K562 (cell line): ENCODE results near the gene SMIM30. TPM values are rescaled to one million over a fixed set of nuclear protein-coding genes. Genes with fewer than 3 reads are reported as not detected.

Experiments used
- ATAC-seq: fragments of 200-7000 bp; cut with Tn5 transposase; 3 replicates; pipeline ENCODE4 v1.9.1; 2020; ENCODE audit warnings: moderate library complexity
- BruUV-seq: library from RNA; stranded (reverse); fragments of 400-500 nt; replicated peaks from 2 replicates; lab custom pipeline; 2021; lab: Mats Ljungman, UMichigan
- CTCF ChIA-PET: fragments of 300-600 bp; formaldehyde crosslinking; extraction: SDS; loops from one replicate; lab custom pipeline; 2021; ENCODE audit warnings: low intra/inter-chr PET ratio; lab: Yijun Ruan, JAX
- POLR2A ChIA-PET: fragments of 300-600, 350-650 bp; sonication (Branson Sonifier 250); formaldehyde crosslinking; extraction: SDS; loops from one replicate; lab custom pipeline; 2021; ENCODE audit warnings: antibody characterized with exemption, inconsistent platforms; lab: Yijun Ruan, JAX
- DNase-seq, 4 experiments: peaks; one replicate each; pipeline versions ENCODE4 v3.0.0 to v3.0.0-alpha.2; 2011 to 2018; ENCODE audit warnings: low spot score in 3 of 4, mixed read lengths in 3 of 4; ENCODE audit errors: extremely low read depth in 1 of 4
- FAIRE-seq: peaks from 2 replicates; lab custom pipeline; 2011; peaks lifted over from hg19 to GRCh38; lab: Jason Lieb, UNC
- H2AFZ ChIP-seq: 2 replicates; pipeline ENCODE4 v1.6.0; 2011; ENCODE audit warnings: low read depth, low read length, control low read depth, inconsistent platforms
- H3K27ac ChIP-seq: fragments of 200-600 bp; 3 replicates; pipeline ENCODE4 v1.8.0; 2011; ENCODE audit warnings: low read depth, mild to moderate bottlenecking, control low read depth, inconsistent platforms, low read length, moderate library complexity, mixed read lengths; ENCODE audit errors: extremely low read depth
- H3K27me3 ChIP-seq, 2 experiments: fragments of 300-600 bp in 1 of 2; 2 replicates in 1 of 2; 3 replicates in 1 of 2; pipeline versions ENCODE4 v1.6.0 to v1.8.0; 2011; ENCODE audit warnings: inconsistent platforms in 2 of 2, low read length in 2 of 2, mild to moderate bottlenecking in 1 of 2, mixed read lengths in 1 of 2, moderate library complexity in 1 of 2; ENCODE audit not compliant: control insufficient read depth in 2 of 2, insufficient read depth in 2 of 2
- H3K36me3 ChIP-seq: fragments of 300-600 bp; 3 replicates; pipeline ENCODE4 v1.8.0; 2011; ENCODE audit warnings: mild to moderate bottlenecking, low read length, inconsistent platforms; ENCODE audit not compliant: control insufficient read depth, insufficient read depth
- H3K4me1 ChIP-seq, 2 experiments: fragments of 200-600 bp in 1 of 2; replicated peaks in 1 of 2; 2 replicates in 1 of 2; 3 replicates in 1 of 2; pipeline versions ENCODE4 v1.5.1 to v1.8.0; 2011; ENCODE audit warnings: inconsistent platforms in 2 of 2, low read length in 2 of 2, mild to moderate bottlenecking in 1 of 2, mixed read lengths in 1 of 2, moderate library complexity in 1 of 2; ENCODE audit not compliant: control insufficient read depth in 2 of 2, insufficient read depth in 2 of 2
- H3K4me2 ChIP-seq: 2 replicates; pipeline ENCODE4 v1.6.1; 2011; ENCODE audit warnings: low read length, control low read depth, inconsistent platforms, mixed read lengths; ENCODE audit not compliant: insufficient read depth
- H3K4me3 ChIP-seq: fragments of 200-600 bp; sonication (generic), shearing (Covaris generic); 2 replicates; pipeline ENCODE4 v1.5.1; 2016; ENCODE audit warnings: control low read depth, inconsistent platforms
- H3K79me2 ChIP-seq: fragments of 200-600 bp; 3 replicates; pipeline ENCODE4 v1.8.0; 2011; ENCODE audit warnings: low read length, inconsistent platforms; ENCODE audit not compliant: control insufficient read depth, insufficient read depth
- H3K9ac ChIP-seq, 2 experiments: 2 replicates each; pipeline versions ENCODE4 v1.6.0 to v1.6.1; 2011; ENCODE audit warnings: low read depth in 2 of 2, low read length in 2 of 2, control low read depth in 1 of 2, inconsistent platforms in 1 of 2, mild to moderate bottlenecking in 1 of 2, mixed read lengths in 1 of 2; ENCODE audit not compliant: insufficient read depth in 1 of 2
- H3K9me1 ChIP-seq: one replicate; pipeline ENCODE4 v1.6.0; 2011; ENCODE audit warnings: inconsistent platforms, mild to moderate bottlenecking, low read length, moderate library complexity; ENCODE audit not compliant: control insufficient read depth, insufficient read depth
- H3K9me3 ChIP-seq: replicated peaks from 2 replicates; pipeline ENCODE4 v1.5.1; 2011; ENCODE audit warnings: low read depth, low read length, inconsistent platforms; ENCODE audit not compliant: control insufficient read depth, insufficient read depth
- H4K20me1 ChIP-seq: replicated peaks from 2 replicates; pipeline ENCODE4 v1.6.1; 2011; ENCODE audit warnings: low read length, inconsistent platforms, mixed read lengths; ENCODE audit not compliant: control insufficient read depth, insufficient read depth
- CTCFL ChIP-seq: IDR thresholded peaks from 2 replicates; pipeline ENCODE4 v1.6.1; 2011; ENCODE audit warnings: borderline replicate concordance, low read depth, mild to moderate bottlenecking, moderate library complexity, low read length; ENCODE audit not compliant: insufficient read depth, poor library complexity, severe bottlenecking
- HMBOX1 ChIP-seq: sonication (generic); IDR thresholded peaks from 2 replicates; pipeline ENCODE4 v1.6.1; 2016
- HNRNPK ChIP-seq: fragments of 200-400 bp; formaldehyde crosslinking; IDR thresholded peaks from one replicate; pipeline ENCODE4 v1.6.1; 2018; ENCODE audit warnings: mild to moderate bottlenecking, low read depth, low read length; ENCODE audit not compliant: poor library complexity, severe bottlenecking
- JUN ChIP-seq, 2 experiments: sonication (generic) in 1 of 2; formaldehyde crosslinking in 1 of 2; IDR thresholded peaks; 2 replicates each; pipeline versions ENCODE4 v1.6.1 to v1.8.0; 2012 to 2022; ENCODE audit warnings: borderline replicate concordance in 2 of 2, mild to moderate bottlenecking in 2 of 2, improper control_type of control experiment in 1 of 2, low read depth in 1 of 2, low read length in 1 of 2, missing genetic modification reagents in 1 of 2
- KDM2B ChIP-seq: fragments of 250-450 bp; sonication (Bioruptor Pico); IDR thresholded peaks from 2 replicates; pipeline ENCODE4 v1.8.0; 2021; ENCODE audit warnings: mild to moderate bottlenecking, moderate library complexity
- KLF6 ChIP-seq: fragments of 250-450 bp; sonication (Bioruptor Pico); IDR thresholded peaks from 2 replicates; pipeline ENCODE4 v1.4.0; 2020; ENCODE audit warnings: mild to moderate bottlenecking, moderate library complexity, borderline replicate concordance
- LCOR ChIP-seq: sonication (generic); formaldehyde crosslinking; IDR thresholded peaks from 2 replicates; pipeline ENCODE4 v1.8.0; 2022; ENCODE audit warnings: mild to moderate bottlenecking, missing genetic modification reagents
- RAD21 ChIP-seq, 2 experiments: fragments of 250-450 bp in 1 of 2; fragments of 450-650 bp in 1 of 2; sonication (Bioruptor Pico) in 1 of 2; formaldehyde crosslinking in 1 of 2; IDR thresholded peaks in 1 of 2; conservative IDR thresholded peaks in 1 of 2; 2 replicates each; pipeline versions ENCODE4 v1.4.0 to v1.8.0; 2020 to 2022; ENCODE audit warnings: mild to moderate bottlenecking in 2 of 2, moderate library complexity in 1 of 2
- YY1 ChIP-seq, 3 experiments: IDR thresholded peaks; 2 replicates each; pipeline ENCODE4 v1.6.1; 2011; ENCODE audit warnings: low read length in 2 of 3, mild to moderate bottlenecking in 2 of 3, moderate library complexity in 2 of 3, borderline replicate concordance in 1 of 3, control low read depth in 1 of 3, low read depth in 1 of 3; ENCODE audit not compliant: insufficient read depth in 3 of 3, insufficient replicate concordance in 2 of 3, control insufficient read depth in 1 of 3, insufficient read length in 1 of 3; ENCODE audit errors: extremely low read depth in 1 of 3
- ZNF696 ChIP-seq: fragments of 250-450 bp; sonication (Bioruptor Pico); conservative IDR thresholded peaks from 2 replicates; pipeline ENCODE4 v1.4.0; 2020; ENCODE audit warnings: mild to moderate bottlenecking, moderate library complexity
- ZNF764 ChIP-seq: fragments of 250-450 bp; sonication (Bioruptor Pico); IDR thresholded peaks from 2 replicates; pipeline ENCODE4 v1.4.0; 2020; ENCODE audit warnings: low read depth, mild to moderate bottlenecking, moderate library complexity
- ZSCAN32 ChIP-seq: fragments of 450-650 bp; formaldehyde crosslinking; IDR thresholded peaks from 2 replicates; pipeline ENCODE4 v1.4.0; 2020; ENCODE audit warnings: mild to moderate bottlenecking, moderate library complexity
- WGBS: fragments of 100-300 bp; shearing (Covaris generic); methylation state at CpG from one replicate; pipeline ENCODE4 v1.1.6; 2016; ENCODE audit warnings: low coverage, mixed read lengths; ENCODE audit not compliant: insufficient coverage; ENCODE audit errors: missing lambda C conversion rate; 5-methylcytosine and 5-hydroxymethylcytosine counted together
- in situ Hi-C: fragments of 300-500 bp; cut with MboI; formaldehyde crosslinking; loops from 4 replicates; pipeline ENCODE4 v1.15.0; 2018; ENCODE audit warnings: inconsistent platforms, mixed read lengths
- intact Hi-C: fragments of 100-400 bp; cut with micrococcal nuclease; formaldehyde crosslinking; loops from 2 replicates; pipeline ENCODE4 v1.14.2; 2022
- polyA plus RNA-seq, 8 experiments: library from polyadenylated mRNA; depleted of rRNA in 4 of 8; stranded (reverse) in 5 of 8; unstranded in 3 of 8; fragments of >200 nt; fragmentation: Nextera tagmentation in 2 of 8; fragmentation: Illumina TruSeq in 1 of 8; extraction: Ambion mirVana in 2 of 8; extraction: Trizol in 1 of 8; gene quantifications; 2 replicates each; pipeline versions ENCODE4 v1.2.1 to v1.2.3, GENCODE V29; 2011 to 2014; ENCODE audit warnings: inconsistent platforms in 1 of 8, missing spikeins in 1 of 8
- total RNA-seq, 7 experiments: library from RNA; depleted of rRNA in 6 of 7; stranded (reverse); fragments of >200 nt in 6 of 7; fragmentation: Illumina TruSeq in 2 of 7; extraction: Trizol in 2 of 7; gene quantifications; 2 replicates each; pipeline versions ENCODE4 v1.2.1 to v1.2.3, GENCODE V29; 2011 to 2021; ENCODE audit warnings: low replicate concordance in 1 of 7

The SMIM30 gene
- total and polyA plus RNA-seq, 9 of the 15 experiments (the other 6 are each of a cell fraction or from before 2014, with no cell fraction given) = 161 to 891 (median 316) TPM

- TF ChIP-seq ZNF696 (CRISPR knock-in tag) (no peak), HNRNPK (no peak), ZNF764 (CRISPR knock-in tag) (no peak), KDM2B (CRISPR knock-in tag) (no peak), ZSCAN32 (CRISPR knock-in tag) (no peak), KLF6 (CRISPR knock-in tag) (no peak)
Measured at GRCh38 chr7:113161050-113161449, 42.7 kb upstream of the SMIM30 start (continued).

- Histone ChIP-seq H2AFZ (no peak overlapping the region), H3K4me2 (no peak overlapping the region), H3K27me3 (no peaks in the 10 kb centered on the region), H3K9me1 (no peaks in the 10 kb centered on the region), H3K27ac (no peak overlapping the region), H3K4me3 (no peak overlapping the region), H3K79me2 (no peaks in the 10 kb centered on the region), H3K36me3 (no peaks in the 10 kb centered on the region), H3K9me3 (no peaks in the 10 kb centered on the region), H4K20me1 (no peaks in the 10 kb centered on the region), H3K9ac (no peak overlapping the region), H3K4me1 (no peaks in the 10 kb centered on the region)
- peak; percentile 94 for ATAC-seq
- 22% methylated on average over 5 of the region's 5 CpGs for WGBS
- in situ Hi-C loops (no loop called here), intact Hi-C loops (loop anchor here (1.0 to 10.0 kb wide), 4 partner anchors 129 to 535 kb away; no protein-coding TSS in a partner anchor)
- BruUV-seq = no TSS peak
- ChIA-PET CTCF (interaction anchor here (0.6 to 1.3 kb wide), 3 partner anchors 129 to 1407 kb away, joined by 5 to 8 read pairs (median 7); no protein-coding TSS in a partner anchor), POLR2A (interaction anchor here (0.6 to 1.2 kb wide), 4 partner anchors 18 to 262 kb away, joined by 3 to 5 read pairs (median 4); no protein-coding TSS in a partner anchor)
- FAIRE-seq = no peak
- DNase-seq = peak; percentile 57 to 75 (median 66)
- TF ChIP-seq RAD21 (CRISPR knock-in tag; conservative IDR thresholded peaks at IDR 0.05 in 1 of 2, IDR thresholded peaks at IDR 0.05 in 1 of 2) = peak; percentile 64 to 68
- TF ChIP-seq CTCFL = peak; percentile 30
- peak; percentile 39; the same call in 1 of the 2 replicates for TF ChIP-seq HMBOX1
- no peak for TF ChIP-seq YY1 (IDR thresholded peaks at IDR 0.05; ENCODE audit: borderline replicate concordance in 1 of 3, control insufficient read depth in 1 of 3, extremely low read depth in 1 of 3, insufficient read depth in 3 of 3, insufficient read length in 1 of 3, insufficient replicate concordance in 2 of 3, low read depth in 1 of 3, low read length in 2 of 3)
- TF ChIP-seq JUN (IDR thresholded peaks at IDR 0.05; ENCODE audit: borderline replicate concordance, low read depth, low read length) = no peak
- TF ChIP-seq JUN (CRISPR knock-in tag; IDR thresholded peaks at IDR 0.05; ENCODE audit: borderline replicate concordance) = no peak
- 0 out of 2 replicates have a peak, but pooled peaks have one; percentile 22 for TF ChIP-seq LCOR (CRISPR knock-in tag)
Measured at GRCh38 chr7:113159746-113160339, 41.5 kb upstream of the SMIM30 start.
